WTC11 (cell line): ENCODE data around the gene DNAJC5G. TPM values are rescaled to one million over a fixed set of nuclear protein-coding genes. Genes with fewer than 3 reads are reported as not detected.

Source experiments
- ATAC-seq: fragments of 200-7000 bp; cut with Tn5 transposase; 2 replicates; pipeline ENCODE4 v1.10.0; 2021; ENCODE audit warnings: mild to moderate bottlenecking, moderate library complexity
- CTCF ChIA-PET: fragments of 300-600 bp; sonication (Branson Sonifier 250); formaldehyde crosslinking; loops from one replicate; lab custom pipeline; 2021; ENCODE audit warnings: antibody characterized with exemption; lab: Charles Lee
- POLR2A ChIA-PET: fragments of 350-600 bp; sonication (Branson Sonifier 250); formaldehyde crosslinking; loops from one replicate; lab custom pipeline; 2021; ENCODE audit warnings: antibody characterized with exemption; lab: Charles Lee
- DNase-seq: peaks from one replicate; pipeline ENCODE4 v3.0.0; 2021; ENCODE audit warnings: low spot score
- H3K27ac Mint-ChIP-seq: 2 replicates; pipeline ENCODE4 v1.8.0; 2021; ENCODE audit warnings: mixed read lengths
- H3K27me3 Mint-ChIP-seq: 2 replicates; pipeline ENCODE4 v1.8.0; 2021; ENCODE audit warnings: low read depth, mild to moderate bottlenecking, moderate library complexity, mixed read lengths
- H3K36me3 Mint-ChIP-seq: 2 replicates; pipeline ENCODE4 v1.8.0; 2021; ENCODE audit warnings: mixed read lengths
- H3K4me1 Mint-ChIP-seq: 2 replicates; pipeline ENCODE4 v1.8.0; 2022; ENCODE audit warnings: mixed read lengths
- H3K4me3 Mint-ChIP-seq: 2 replicates; pipeline ENCODE4 v1.8.0; 2021; ENCODE audit warnings: mild to moderate bottlenecking, moderate library complexity, mixed read lengths
- H3K9me3 Mint-ChIP-seq: 2 replicates; pipeline ENCODE4 v1.8.0; 2021; ENCODE audit warnings: mixed read lengths
- EMX1 ChIP-seq: fragments of 250-450 bp; sonication (Bioruptor Pico); IDR thresholded peaks from 2 replicates; pipeline ENCODE4 v1.8.0; 2021; ENCODE audit warnings: mild to moderate bottlenecking
- FOXJ3 ChIP-seq: sonication (generic); formaldehyde crosslinking; IDR thresholded peaks from 2 replicates; pipeline ENCODE4 v1.9.0; 2021; ENCODE audit warnings: missing genetic modification reagents, mild to moderate bottlenecking, borderline replicate concordance
- FOXP1 ChIP-seq: sonication (generic); formaldehyde crosslinking; IDR thresholded peaks from 2 replicates; pipeline ENCODE4 v1.8.0; 2022; ENCODE audit warnings: missing genetic modification reagents, mild to moderate bottlenecking, moderate library complexity, borderline replicate concordance
- GTF2I ChIP-seq: fragments of 250-450 bp; sonication (Bioruptor Pico); conservative IDR thresholded peaks from 2 replicates; pipeline ENCODE4 v1.4.0; 2021; ENCODE audit warnings: mild to moderate bottlenecking
- MYBL2 ChIP-seq: sonication (generic); formaldehyde crosslinking; IDR thresholded peaks from 2 replicates; pipeline ENCODE4 v1.8.1; 2023; ENCODE audit warnings: mild to moderate bottlenecking, moderate library complexity, missing genetic modification reagents
- NR1H2 ChIP-seq: sonication (generic); formaldehyde crosslinking; IDR thresholded peaks from 2 replicates; pipeline ENCODE4 v1.9.0; 2021; ENCODE audit warnings: mild to moderate bottlenecking, moderate library complexity, missing genetic modification reagents
- SMAD3 ChIP-seq: sonication (generic); formaldehyde crosslinking; IDR thresholded peaks from 2 replicates; pipeline ENCODE4 v1.8.0; 2022; ENCODE audit warnings: missing genetic modification reagents, mild to moderate bottlenecking, borderline replicate concordance
- SP1 ChIP-seq: sonication (generic); formaldehyde crosslinking; conservative IDR thresholded peaks from 2 replicates; pipeline ENCODE4 v1.8.1; 2022; ENCODE audit warnings: missing genetic modification reagents
- ZNF121 ChIP-seq: sonication (generic); formaldehyde crosslinking; IDR thresholded peaks from 2 replicates; pipeline ENCODE4 v1.8.0; 2023; ENCODE audit warnings: missing genetic modification reagents
- ZNF423 ChIP-seq: fragments of 250-450 bp; sonication (Bioruptor Pico); IDR thresholded peaks from 2 replicates; pipeline ENCODE4 v2.1.2; 2022; ENCODE audit warnings: mild to moderate bottlenecking, moderate library complexity
- ZNF671 ChIP-seq: fragments of 250-450 bp; sonication (Bioruptor Pico); IDR thresholded peaks from 2 replicates; pipeline ENCODE4 v1.8.0; 2021; ENCODE audit warnings: mild to moderate bottlenecking
- total RNA-seq: library from RNA; stranded (reverse); gene quantifications from 3 replicates; pipeline ENCODE4 v1.2.3, GENCODE V29; 2021
- TF ChIP-seq, protein P1 (sequence below): sonication (generic); formaldehyde crosslinking; IDR thresholded peaks from 2 replicates; pipeline ENCODE4 v1.8.0; 2023; ENCODE audit warnings: missing genetic modification reagents, mild to moderate bottlenecking, borderline replicate concordance
- TF ChIP-seq, protein P2 (sequence below): sonication (generic); formaldehyde crosslinking; IDR thresholded peaks from 2 replicates; pipeline ENCODE4 v1.8.0; 2022; ENCODE audit warnings: mild to moderate bottlenecking, missing genetic modification reagents
- TF ChIP-seq, protein P3 (sequence below): fragments of 250-450 bp; sonication (Bioruptor Pico); IDR thresholded peaks from 2 replicates; pipeline ENCODE4 v1.9.0; 2021; ENCODE audit warnings: mild to moderate bottlenecking
- TF ChIP-seq, protein P4 (sequence below): sonication (generic); formaldehyde crosslinking; IDR thresholded peaks from 2 replicates; pipeline ENCODE4 v1.8.0; 2022; ENCODE audit warnings: mild to moderate bottlenecking, missing genetic modification reagents
- TF ChIP-seq, protein P5 (sequence below): sonication (generic); formaldehyde crosslinking; IDR thresholded peaks from 2 replicates; pipeline ENCODE4 v1.8.1; 2023; ENCODE audit warnings: mild to moderate bottlenecking, moderate library complexity, missing genetic modification reagents
- TF ChIP-seq, protein P6 (sequence below): fragments of 250-450 bp; sonication (Bioruptor Pico); IDR thresholded peaks from 2 replicates; pipeline ENCODE4 v1.9.0; 2021; ENCODE audit warnings: mild to moderate bottlenecking
- TF ChIP-seq, protein P7 (sequence below): sonication (generic); formaldehyde crosslinking; IDR thresholded peaks from 2 replicates; pipeline ENCODE4 v1.8.1; 2022; ENCODE audit warnings: low read depth, mild to moderate bottlenecking, moderate library complexity, missing genetic modification reagents, borderline replicate concordance

The DNAJC5G gene
- total RNA-seq, 1 experiment from 2014 or later = 0.44 TPM

DNA sequence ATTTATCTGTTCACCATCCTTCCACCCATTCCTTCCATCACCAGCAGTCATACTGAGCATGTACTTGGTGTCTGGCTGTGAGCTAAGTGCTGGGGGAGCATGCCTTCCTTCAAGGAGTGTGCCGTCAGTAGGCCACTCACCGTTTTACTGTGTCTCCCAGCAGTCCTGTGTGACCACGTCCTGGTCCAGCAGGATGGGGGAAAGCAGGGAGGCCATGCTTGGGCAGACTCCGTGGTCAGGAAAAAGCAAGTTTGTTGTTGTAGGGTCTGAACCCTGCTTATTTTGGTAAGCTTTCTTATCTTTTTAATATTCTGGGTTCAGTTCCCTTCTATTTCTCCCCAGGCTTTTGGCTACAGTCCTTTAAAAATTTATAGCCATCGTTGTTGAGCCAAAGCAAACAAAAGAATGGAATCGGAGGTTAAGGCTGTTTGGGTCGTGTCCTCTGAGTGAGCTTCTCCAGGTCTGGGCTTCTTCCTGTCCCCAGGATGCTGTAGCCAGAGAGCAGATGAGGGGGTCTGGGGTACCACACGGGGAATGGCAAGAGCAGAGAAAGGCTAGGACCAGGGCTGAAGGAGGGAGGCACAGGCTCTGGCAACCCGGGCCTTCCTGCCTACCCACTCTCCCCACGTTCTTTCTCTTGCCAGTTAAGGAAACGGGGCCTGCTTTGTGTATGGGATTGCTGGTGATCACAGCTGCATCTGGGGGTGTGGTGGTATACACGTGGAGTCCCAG is 25.9 kb upstream of the DNAJC5G start (continued):
- TF ChIP-seq, protein P1, sequence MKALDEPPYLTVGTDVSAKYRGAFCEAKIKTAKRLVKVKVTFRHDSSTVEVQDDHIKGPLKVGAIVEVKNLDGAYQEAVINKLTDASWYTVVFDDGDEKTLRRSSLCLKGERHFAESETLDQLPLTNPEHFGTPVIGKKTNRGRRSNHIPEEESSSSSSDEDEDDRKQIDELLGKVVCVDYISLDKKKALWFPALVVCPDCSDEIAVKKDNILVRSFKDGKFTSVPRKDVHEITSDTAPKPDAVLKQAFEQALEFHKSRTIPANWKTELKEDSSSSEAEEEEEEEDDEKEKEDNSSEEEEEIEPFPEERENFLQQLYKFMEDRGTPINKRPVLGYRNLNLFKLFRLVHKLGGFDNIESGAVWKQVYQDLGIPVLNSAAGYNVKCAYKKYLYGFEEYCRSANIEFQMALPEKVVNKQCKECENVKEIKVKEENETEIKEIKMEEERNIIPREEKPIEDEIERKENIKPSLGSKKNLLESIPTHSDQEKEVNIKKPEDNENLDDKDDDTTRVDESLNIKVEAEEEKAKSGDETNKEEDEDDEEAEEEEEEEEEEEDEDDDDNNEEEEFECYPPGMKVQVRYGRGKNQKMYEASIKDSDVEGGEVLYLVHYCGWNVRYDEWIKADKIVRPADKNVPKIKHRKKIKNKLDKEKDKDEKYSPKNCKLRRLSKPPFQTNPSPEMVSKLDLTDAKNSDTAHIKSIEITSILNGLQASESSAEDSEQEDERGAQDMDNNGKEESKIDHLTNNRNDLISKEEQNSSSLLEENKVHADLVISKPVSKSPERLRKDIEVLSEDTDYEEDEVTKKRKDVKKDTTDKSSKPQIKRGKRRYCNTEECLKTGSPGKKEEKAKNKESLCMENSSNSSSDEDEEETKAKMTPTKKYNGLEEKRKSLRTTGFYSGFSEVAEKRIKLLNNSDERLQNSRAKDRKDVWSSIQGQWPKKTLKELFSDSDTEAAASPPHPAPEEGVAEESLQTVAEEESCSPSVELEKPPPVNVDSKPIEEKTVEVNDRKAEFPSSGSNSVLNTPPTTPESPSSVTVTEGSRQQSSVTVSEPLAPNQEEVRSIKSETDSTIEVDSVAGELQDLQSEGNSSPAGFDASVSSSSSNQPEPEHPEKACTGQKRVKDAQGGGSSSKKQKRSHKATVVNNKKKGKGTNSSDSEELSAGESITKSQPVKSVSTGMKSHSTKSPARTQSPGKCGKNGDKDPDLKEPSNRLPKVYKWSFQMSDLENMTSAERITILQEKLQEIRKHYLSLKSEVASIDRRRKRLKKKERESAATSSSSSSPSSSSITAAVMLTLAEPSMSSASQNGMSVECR (CRISPR knock-in tag) = no peak
- TF ChIP-seq, protein P2, sequence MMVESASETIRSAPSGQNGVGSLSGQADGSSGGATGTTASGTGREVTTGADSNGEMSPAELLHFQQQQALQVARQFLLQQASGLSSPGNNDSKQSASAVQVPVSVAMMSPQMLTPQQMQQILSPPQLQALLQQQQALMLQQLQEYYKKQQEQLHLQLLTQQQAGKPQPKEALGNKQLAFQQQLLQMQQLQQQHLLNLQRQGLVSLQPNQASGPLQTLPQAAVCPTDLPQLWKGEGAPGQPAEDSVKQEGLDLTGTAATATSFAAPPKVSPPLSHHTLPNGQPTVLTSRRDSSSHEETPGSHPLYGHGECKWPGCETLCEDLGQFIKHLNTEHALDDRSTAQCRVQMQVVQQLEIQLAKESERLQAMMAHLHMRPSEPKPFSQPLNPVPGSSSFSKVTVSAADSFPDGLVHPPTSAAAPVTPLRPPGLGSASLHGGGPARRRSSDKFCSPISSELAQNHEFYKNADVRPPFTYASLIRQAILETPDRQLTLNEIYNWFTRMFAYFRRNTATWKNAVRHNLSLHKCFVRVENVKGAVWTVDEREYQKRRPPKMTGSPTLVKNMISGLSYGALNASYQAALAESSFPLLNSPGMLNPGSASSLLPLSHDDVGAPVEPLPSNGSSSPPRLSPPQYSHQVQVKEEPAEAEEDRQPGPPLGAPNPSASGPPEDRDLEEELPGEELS = no peak
- TF ChIP-seq NR1H2 (CRISPR knock-in tag) (no peak), ZNF671 (CRISPR knock-in tag) (no peak)

DNA sequence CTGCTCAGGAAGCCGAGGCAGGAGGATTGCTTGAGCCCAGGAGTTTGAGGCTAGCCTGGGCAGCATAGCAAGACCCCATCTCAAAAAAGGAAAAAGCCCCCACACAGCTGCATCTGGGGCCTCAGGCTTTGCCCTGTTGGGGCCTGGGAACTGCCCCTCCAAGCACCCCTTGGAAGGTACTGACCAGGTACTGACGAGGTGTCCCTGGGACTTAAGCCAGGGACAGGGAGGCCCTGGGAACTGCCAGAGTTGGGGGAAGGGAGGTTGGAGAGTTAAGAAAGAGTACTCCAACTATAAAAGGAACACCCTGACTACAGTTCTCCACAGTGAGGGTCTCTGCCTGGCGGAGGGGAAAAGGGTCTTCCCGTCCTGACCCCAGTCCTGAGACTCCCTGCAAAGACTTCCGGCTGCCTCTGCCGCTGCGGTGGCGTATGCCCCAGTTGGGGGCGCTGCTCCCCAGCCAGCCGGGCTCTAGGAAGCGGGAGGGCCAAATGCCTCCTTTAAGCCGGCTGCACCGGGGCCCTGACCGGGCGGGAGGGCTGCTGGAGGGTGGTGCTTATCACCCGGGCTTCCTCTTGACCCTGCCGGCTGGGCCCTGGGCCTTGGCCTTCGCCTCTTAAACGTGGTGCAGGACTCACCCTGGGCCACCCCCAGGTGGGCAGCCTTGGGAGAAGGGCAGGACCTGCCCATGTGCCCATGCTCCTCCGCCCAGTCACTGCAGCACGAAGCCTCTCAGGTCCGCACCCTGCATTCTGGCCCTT is 25.2 kb upstream of the DNAJC5G start:
- Mint-ChIP-seq H3K27ac (no peak overlapping the region), H3K27me3 (peaks cover 7% of the 10 kb centered on the region), H3K4me3 (peak overlapping the region; percentile 63), H3K9me3 (no peaks in the 10 kb centered on the region), H3K4me1 (peaks cover 18% of the 10 kb centered on the region), H3K36me3 (no peaks in the 10 kb centered on the region)
- DNase-seq = peak; percentile 89
- CTCF ChIA-PET = interaction anchor here (0.7 to 5.5 kb wide), 17 partner anchors 9 to 226 kb away, joined by 3 to 106 read pairs (median 6); partner anchors contain the start of genes EIF2B4, SLC30A3, TRIM54 and UCN
- POLR2A ChIA-PET = interaction anchor here (0.5 to 1.7 kb wide), 3 partner anchors 42 to 503 kb away, joined by 3 to 6 read pairs (median 6); no protein-coding TSS in a partner anchor
- ATAC-seq = peak; percentile 86
- no peak for TF ChIP-seq MYBL2 (CRISPR knock-in tag)
- TF ChIP-seq, protein P3, sequence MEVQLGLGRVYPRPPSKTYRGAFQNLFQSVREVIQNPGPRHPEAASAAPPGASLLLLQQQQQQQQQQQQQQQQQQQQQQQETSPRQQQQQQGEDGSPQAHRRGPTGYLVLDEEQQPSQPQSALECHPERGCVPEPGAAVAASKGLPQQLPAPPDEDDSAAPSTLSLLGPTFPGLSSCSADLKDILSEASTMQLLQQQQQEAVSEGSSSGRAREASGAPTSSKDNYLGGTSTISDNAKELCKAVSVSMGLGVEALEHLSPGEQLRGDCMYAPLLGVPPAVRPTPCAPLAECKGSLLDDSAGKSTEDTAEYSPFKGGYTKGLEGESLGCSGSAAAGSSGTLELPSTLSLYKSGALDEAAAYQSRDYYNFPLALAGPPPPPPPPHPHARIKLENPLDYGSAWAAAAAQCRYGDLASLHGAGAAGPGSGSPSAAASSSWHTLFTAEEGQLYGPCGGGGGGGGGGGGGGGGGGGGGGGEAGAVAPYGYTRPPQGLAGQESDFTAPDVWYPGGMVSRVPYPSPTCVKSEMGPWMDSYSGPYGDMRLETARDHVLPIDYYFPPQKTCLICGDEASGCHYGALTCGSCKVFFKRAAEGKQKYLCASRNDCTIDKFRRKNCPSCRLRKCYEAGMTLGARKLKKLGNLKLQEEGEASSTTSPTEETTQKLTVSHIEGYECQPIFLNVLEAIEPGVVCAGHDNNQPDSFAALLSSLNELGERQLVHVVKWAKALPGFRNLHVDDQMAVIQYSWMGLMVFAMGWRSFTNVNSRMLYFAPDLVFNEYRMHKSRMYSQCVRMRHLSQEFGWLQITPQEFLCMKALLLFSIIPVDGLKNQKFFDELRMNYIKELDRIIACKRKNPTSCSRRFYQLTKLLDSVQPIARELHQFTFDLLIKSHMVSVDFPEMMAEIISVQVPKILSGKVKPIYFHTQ (CRISPR knock-in tag) = no peak
- TF ChIP-seq, protein P4, sequence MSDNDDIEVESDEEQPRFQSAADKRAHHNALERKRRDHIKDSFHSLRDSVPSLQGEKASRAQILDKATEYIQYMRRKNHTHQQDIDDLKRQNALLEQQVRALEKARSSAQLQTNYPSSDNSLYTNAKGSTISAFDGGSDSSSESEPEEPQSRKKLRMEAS (CRISPR knock-in tag) = peak; percentile 74; the same call in 1 of the 2 replicates
- TF ChIP-seq FOXJ3 = no peak
- TF ChIP-seq GTF2I (CRISPR knock-in tag) = 0 out of 2 replicates have a peak, but pooled peaks have one; percentile 44
- TF ChIP-seq SMAD3 = 0 out of 2 replicates have a peak, but pooled peaks have one; percentile 18
- TF ChIP-seq, protein P5, sequence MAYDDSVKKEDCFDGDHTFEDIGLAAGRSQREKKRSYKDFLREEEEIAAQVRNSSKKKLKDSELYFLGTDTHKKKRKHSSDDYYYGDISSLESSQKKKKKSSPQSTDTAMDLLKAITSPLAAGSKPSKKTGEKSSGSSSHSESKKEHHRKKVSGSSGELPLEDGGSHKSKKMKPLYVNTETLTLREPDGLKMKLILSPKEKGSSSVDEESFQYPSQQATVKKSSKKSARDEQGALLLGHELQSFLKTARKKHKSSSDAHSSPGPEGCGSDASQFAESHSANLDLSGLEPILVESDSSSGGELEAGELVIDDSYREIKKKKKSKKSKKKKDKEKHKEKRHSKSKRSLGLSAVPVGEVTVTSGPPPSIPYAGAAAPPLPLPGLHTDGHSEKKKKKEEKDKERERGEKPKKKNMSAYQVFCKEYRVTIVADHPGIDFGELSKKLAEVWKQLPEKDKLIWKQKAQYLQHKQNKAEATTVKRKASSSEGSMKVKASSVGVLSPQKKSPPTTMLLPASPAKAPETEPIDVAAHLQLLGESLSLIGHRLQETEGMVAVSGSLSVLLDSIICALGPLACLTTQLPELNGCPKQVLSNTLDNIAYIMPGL (CRISPR knock-in tag) = peak; percentile 59; the same call in 1 of the 2 replicates
- TF ChIP-seq, protein P6, sequence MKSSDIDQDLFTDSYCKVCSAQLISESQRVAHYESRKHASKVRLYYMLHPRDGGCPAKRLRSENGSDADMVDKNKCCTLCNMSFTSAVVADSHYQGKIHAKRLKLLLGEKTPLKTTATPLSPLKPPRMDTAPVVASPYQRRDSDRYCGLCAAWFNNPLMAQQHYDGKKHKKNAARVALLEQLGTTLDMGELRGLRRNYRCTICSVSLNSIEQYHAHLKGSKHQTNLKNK (CRISPR knock-in tag) = no peak
- TF ChIP-seq ZNF121 (CRISPR knock-in tag) = peak; percentile 94; the same call in 1 of the 2 replicates
- TF ChIP-seq, protein P7, sequence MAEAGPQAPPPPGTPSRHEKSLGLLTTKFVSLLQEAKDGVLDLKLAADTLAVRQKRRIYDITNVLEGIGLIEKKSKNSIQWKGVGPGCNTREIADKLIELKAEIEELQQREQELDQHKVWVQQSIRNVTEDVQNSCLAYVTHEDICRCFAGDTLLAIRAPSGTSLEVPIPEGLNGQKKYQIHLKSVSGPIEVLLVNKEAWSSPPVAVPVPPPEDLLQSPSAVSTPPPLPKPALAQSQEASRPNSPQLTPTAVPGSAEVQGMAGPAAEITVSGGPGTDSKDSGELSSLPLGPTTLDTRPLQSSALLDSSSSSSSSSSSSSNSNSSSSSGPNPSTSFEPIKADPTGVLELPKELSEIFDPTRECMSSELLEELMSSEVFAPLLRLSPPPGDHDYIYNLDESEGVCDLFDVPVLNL (CRISPR knock-in tag) = no peak
- TF ChIP-seq FOXP1 (CRISPR knock-in tag) = peak; percentile 64; the same call in 1 of the 2 replicates
- peak; percentile 34; the same call in 1 of the 2 replicates for TF ChIP-seq ZNF423 (CRISPR knock-in tag)
- 0 out of 2 replicates have a peak, but pooled peaks have one; percentile 62 for TF ChIP-seq EMX1
- peak; percentile 60 for TF ChIP-seq SP1 (CRISPR knock-in tag)
